ENCODE results near the gene CBLIF.

The CBLIF gene

GRCh38 chr11:59883597-59883996, 38.3 kb upstream of the CBLIF start:
- Histone ChIP-seq H3K27ac (replicated peaks) (no peak overlapping the region), H3K4me3 (replicated peaks; ENCODE audit: insufficient read depth, low read length) (no peak overlapping the region), H3K27me3 (ENCODE audit: insufficient read depth, poor library complexity, severe bottlenecking) (no peaks in the 10 kb centered on the region)
- TF ChIP-seq, protein P1, sequence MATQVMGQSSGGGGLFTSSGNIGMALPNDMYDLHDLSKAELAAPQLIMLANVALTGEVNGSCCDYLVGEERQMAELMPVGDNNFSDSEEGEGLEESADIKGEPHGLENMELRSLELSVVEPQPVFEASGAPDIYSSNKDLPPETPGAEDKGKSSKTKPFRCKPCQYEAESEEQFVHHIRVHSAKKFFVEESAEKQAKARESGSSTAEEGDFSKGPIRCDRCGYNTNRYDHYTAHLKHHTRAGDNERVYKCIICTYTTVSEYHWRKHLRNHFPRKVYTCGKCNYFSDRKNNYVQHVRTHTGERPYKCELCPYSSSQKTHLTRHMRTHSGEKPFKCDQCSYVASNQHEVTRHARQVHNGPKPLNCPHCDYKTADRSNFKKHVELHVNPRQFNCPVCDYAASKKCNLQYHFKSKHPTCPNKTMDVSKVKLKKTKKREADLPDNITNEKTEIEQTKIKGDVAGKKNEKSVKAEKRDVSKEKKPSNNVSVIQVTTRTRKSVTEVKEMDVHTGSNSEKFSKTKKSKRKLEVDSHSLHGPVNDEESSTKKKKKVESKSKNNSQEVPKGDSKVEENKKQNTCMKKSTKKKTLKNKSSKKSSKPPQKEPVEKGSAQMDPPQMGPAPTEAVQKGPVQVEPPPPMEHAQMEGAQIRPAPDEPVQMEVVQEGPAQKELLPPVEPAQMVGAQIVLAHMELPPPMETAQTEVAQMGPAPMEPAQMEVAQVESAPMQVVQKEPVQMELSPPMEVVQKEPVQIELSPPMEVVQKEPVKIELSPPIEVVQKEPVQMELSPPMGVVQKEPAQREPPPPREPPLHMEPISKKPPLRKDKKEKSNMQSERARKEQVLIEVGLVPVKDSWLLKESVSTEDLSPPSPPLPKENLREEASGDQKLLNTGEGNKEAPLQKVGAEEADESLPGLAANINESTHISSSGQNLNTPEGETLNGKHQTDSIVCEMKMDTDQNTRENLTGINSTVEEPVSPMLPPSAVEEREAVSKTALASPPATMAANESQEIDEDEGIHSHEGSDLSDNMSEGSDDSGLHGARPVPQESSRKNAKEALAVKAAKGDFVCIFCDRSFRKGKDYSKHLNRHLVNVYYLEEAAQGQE (IDR thresholded peaks at IDR 0.05; ENCODE audit: insufficient replicate concordance, low read depth) = no peak
- no peak for TF ChIP-seq CTCF (IDR thresholded peaks at IDR 0.05; ENCODE audit: insufficient read depth, low read length)
- TF ChIP-seq POLR2AphosphoS5 (IDR thresholded peaks at IDR 0.05; ENCODE audit: low read depth) = no peak
- no peak for TF ChIP-seq SPI1 (IDR thresholded peaks at IDR 0.05; ENCODE audit: borderline replicate concordance, low read depth)
- no peak for TF ChIP-seq GABPA (IDR thresholded peaks at IDR 0.05; ENCODE audit: low read depth)
- no peak for DNase-seq (ENCODE audit: low read depth in 1 of 2, low spot score in 1 of 2)

GRCh38 chr11:59879567-59879966, 34.3 kb upstream of the CBLIF start:
- Histone ChIP-seq H3K4me3 (replicated peaks; ENCODE audit: insufficient read depth, low read length) (no peak overlapping the region), H3K27me3 (ENCODE audit: insufficient read depth, poor library complexity, severe bottlenecking) (no peaks in the 10 kb centered on the region), H3K27ac (replicated peaks) (no peak overlapping the region)
- DNase-seq (ENCODE audit: low read depth in 1 of 2, low spot score in 1 of 2) = no peak
- TF ChIP-seq POLR2AphosphoS5 (IDR thresholded peaks at IDR 0.05; ENCODE audit: low read depth) = no peak
- TF ChIP-seq GABPA (IDR thresholded peaks at IDR 0.05; ENCODE audit: low read depth) = no peak

GRCh38 chr11:59878575-59878974, 33.3 kb upstream of the CBLIF start, which contains the start of gene OOSP3:
OOSP3 (plus strand) TSS chr11:59878782; CDS start chr11:59878809, 27 bp downstream.
- DNase-seq (ENCODE audit: low read depth in 1 of 2, low spot score in 1 of 2) = no peak
- no peak within 1 kb of the TSS for H3K4me3 ChIP-seq (replicated peaks; ENCODE audit: insufficient read depth, low read length)

More at GRCh38 chr11:59878575-59878974, 33.3 kb upstream of the CBLIF start, which contains the start of gene OOSP3:
- Histone ChIP-seq H3K27me3 (ENCODE audit: insufficient read depth, poor library complexity, severe bottlenecking) (no peaks in the 10 kb centered on the region), H3K27ac (replicated peaks) (no peak within 1 kb of the TSS)
- TF ChIP-seq SPI1 (IDR thresholded peaks at IDR 0.05; ENCODE audit: borderline replicate concordance, low read depth) = no peak
- TF ChIP-seq CTCF (IDR thresholded peaks at IDR 0.05; ENCODE audit: insufficient read depth, low read length) = no peak
- TF ChIP-seq, protein P1 (IDR thresholded peaks at IDR 0.05; ENCODE audit: insufficient replicate concordance, low read depth) = no peak
- TF ChIP-seq GABPA (IDR thresholded peaks at IDR 0.05; ENCODE audit: low read depth) = no peak
- no peak for TF ChIP-seq POLR2AphosphoS5 (IDR thresholded peaks at IDR 0.05; ENCODE audit: low read depth)

All from HL-60 (cell line).